ENCODE results near the gene RBM38.
"Not testable (repeated sequence)": the region's sequence is repeated elsewhere in the genome, so short reads cannot be mapped to it uniquely, and the experiment has no call there.

RBM38 gene

GRCh38 chr20:57428324-57429158 is 37.3 kb downstream of the RBM38 start:
- no peak for DNase-seq (ENCODE audit: low read depth in 2 of 2)
- TF ChIP-seq CTCF (IDR thresholded peaks at IDR 0.05; ENCODE audit: low read depth, low read length), result no peak
- H3K4me3 ChIP-seq (replicated peaks in 1 of 2; ENCODE audit: low read depth in 2 of 2, low read length in 2 of 2), result no peak overlapping the region

- TF ChIP-seq CTCF (IDR thresholded peaks at IDR 0.05; ENCODE audit: low read depth, low read length), result no peak
- no peak for DNase-seq (ENCODE audit: low read depth in 2 of 2)
- no peak overlapping the region for H3K4me3 ChIP-seq (replicated peaks in 1 of 2; ENCODE audit: low read depth in 2 of 2, low read length in 2 of 2)
These were observed 37.9 kb downstream of the RBM38 start for GRCh38 chr20:57429159-57429496.

- no peak for TF ChIP-seq CTCF (IDR thresholded peaks at IDR 0.05; ENCODE audit: low read depth, low read length)
- no peak overlapping the region for H3K4me3 ChIP-seq (replicated peaks in 1 of 2; ENCODE audit: low read depth in 2 of 2, low read length in 2 of 2)
- peak in 1 of 2 donors; percentile 70 for DNase-seq (ENCODE audit: low read depth in 2 of 2)
These were observed 38.5 kb downstream of the RBM38 start for GRCh38 chr20:57429580-57430200.

GRCh38 chr20:57430201-57430596 is 39.0 kb downstream of the RBM38 start:
- not testable (repeated sequence) for DNase-seq (ENCODE audit: low read depth in 2 of 2); H3K4me3 ChIP-seq (replicated peaks in 1 of 2; ENCODE audit: low read depth in 2 of 2, low read length in 2 of 2)

- no peak overlapping the region for H3K4me3 ChIP-seq (replicated peaks in 1 of 2; ENCODE audit: low read depth in 2 of 2, low read length in 2 of 2)
- DNase-seq (ENCODE audit: low read depth in 2 of 2), result no peak
- no peak for TF ChIP-seq CTCF (IDR thresholded peaks at IDR 0.05; ENCODE audit: low read depth, low read length)
These were observed 40.3 kb downstream of the RBM38 start for GRCh38 chr20:57431539-57431835.

GRCh38 chr20:57432480-57432861 is 41.3 kb downstream of the RBM38 start:
- TF ChIP-seq CTCF (IDR thresholded peaks at IDR 0.05; ENCODE audit: low read depth, low read length), result no peak
- no peak overlapping the region for H3K4me3 ChIP-seq (replicated peaks in 1 of 2; ENCODE audit: low read depth in 2 of 2, low read length in 2 of 2)
- no peak for DNase-seq (ENCODE audit: low read depth in 2 of 2)

GRCh38 chr20:57432862-57433491 is 41.8 kb downstream of the RBM38 start:
- TF ChIP-seq CTCF (IDR thresholded peaks at IDR 0.05; ENCODE audit: low read depth, low read length), result no peak
- H3K4me3 ChIP-seq (replicated peaks in 1 of 2; ENCODE audit: low read depth in 2 of 2, low read length in 2 of 2), result no peak overlapping the region
- peak in 1 of 2 donors; percentile 41 for DNase-seq (ENCODE audit: low read depth in 2 of 2)

All from cardiac fibroblast (primary cell).